Natural killer cell (primary cell): ENCODE results near the gene DHTKD1. TPM values are rescaled to one million over a fixed set of nuclear protein-coding genes. Genes with fewer than 3 reads are reported as not detected.
"Not testable (repeated sequence)": the region's sequence is repeated elsewhere in the genome, so short reads cannot be mapped to it uniquely, and the experiment has no call there.

Experiments
- ATAC-seq, 3 donors: fragments of 150-1000 bp in 2 of 3; fragments of 200-7000 bp in 1 of 3; cut with Tn5 transposase; 1 replicate in 1 of 3; 2 replicates in 2 of 3; pipeline ENCODE4 v1.10.0; 2021; ENCODE audit warnings: mild to moderate bottlenecking in 2 of 3, moderate library complexity in 2 of 3
- DNase-seq, 2 donors: peaks; one replicate each; pipeline versions ENCODE4 v3.0.0 to v3.0.0-alpha.2; 2013 to 2021; ENCODE audit warnings: mixed read lengths in 1 of 2
- H3K27ac ChIP-seq: one replicate; pipeline ENCODE4 v1.5.1; 2013; ENCODE audit warnings: mild to moderate bottlenecking, low read length
- H3K27me3 ChIP-seq: one replicate; pipeline ENCODE4 v1.6.1; 2013; ENCODE audit warnings: low read length; ENCODE audit not compliant: control insufficient read depth, insufficient read depth
- H3K36me3 ChIP-seq: one replicate; pipeline ENCODE4 v1.6.1; 2013; ENCODE audit warnings: low read length; ENCODE audit not compliant: control insufficient read depth, insufficient read depth
- H3K4me1 ChIP-seq: one replicate; pipeline ENCODE4 v1.6.1; 2013; ENCODE audit warnings: low read length; ENCODE audit not compliant: control insufficient read depth, insufficient read depth
- H3K4me3 ChIP-seq: one replicate; pipeline ENCODE4 v1.5.1; 2013; ENCODE audit warnings: low read length
- H3K9me3 ChIP-seq: one replicate; pipeline ENCODE4 v1.6.1; 2013; ENCODE audit warnings: low read length; ENCODE audit not compliant: control insufficient read depth, insufficient read depth
- H3K27ac Mint-ChIP-seq, 2 donors: one replicate each; pipeline ENCODE4 v1.8.0; 2022; ENCODE audit warnings: mild to moderate bottlenecking in 2 of 2, mixed read lengths in 2 of 2, moderate library complexity in 1 of 2
- H3K27me3 Mint-ChIP-seq, 2 donors: one replicate each; pipeline ENCODE4 v1.8.0; 2022; ENCODE audit warnings: low read depth in 2 of 2, mixed read lengths in 2 of 2
- H3K36me3 Mint-ChIP-seq: one replicate; pipeline ENCODE4 v1.8.0; 2022; ENCODE audit warnings: mixed read lengths
- H3K4me1 Mint-ChIP-seq, 2 donors: one replicate each; pipeline ENCODE4 v1.8.0; 2022; ENCODE audit warnings: mixed read lengths in 2 of 2
- H3K4me3 Mint-ChIP-seq: one replicate; pipeline ENCODE4 v1.8.0; 2022; ENCODE audit warnings: mild to moderate bottlenecking, moderate library complexity, mixed read lengths
- H3K9me3 Mint-ChIP-seq, 2 donors: one replicate each; pipeline ENCODE4 v1.8.0; 2022; ENCODE audit warnings: mixed read lengths in 2 of 2
- CTCF ChIP-seq: fragments of 200-600 bp; IDR thresholded peaks from one replicate; pipeline ENCODE4 v1.8.0; 2022; ENCODE audit warnings: antibody characterized with exemption
- WGBS: methylation state at CpG from one replicate; pipeline ENCODE4 v1.1.7; 2013; ENCODE audit warnings: missing lambda C conversion rate; ENCODE audit not compliant: insufficient coverage; 5-methylcytosine and 5-hydroxymethylcytosine counted together
- intact Hi-C: fragments of 100-400 bp; cut with micrococcal nuclease; formaldehyde crosslinking; loops from one replicate; pipeline ENCODE4 v1.14.2; 2022
- total RNA-seq, 4 donors: library from RNA; stranded (reverse); fragments of 120-200 nt in 1 of 4; gene quantifications; one replicate each; pipeline versions ENCODE4 v1.2.3 to v1.2.4, GENCODE V29; 2013 to 2022

DHTKD1 gene
- total RNA-seq, 3 donors from 2014 or later (not counting 1 experiment from before 2014, with no cell fraction given), result 14.4 to 17.3 (median 14.8) TPM

- DNase-seq, result no peak
- Histone ChIP-seq H3K36me3 (peaks cover 19% of the 10 kb centered on the region), H3K27ac (no peak overlapping the region), H3K9me3 (no peaks in the 10 kb centered on the region), H3K4me1 (no peaks in the 10 kb centered on the region), H3K4me3 (no peak overlapping the region), H3K27me3 (no peaks in the 10 kb centered on the region)
- no peaks in the 10 kb centered on the region for H3K36me3 Mint-ChIP-seq
- 85% methylated on average over 6 of the region's 6 CpGs for WGBS
- H3K4me3 Mint-ChIP-seq, result no peak overlapping the region
- peaks cover 0 to 4% of the 10 kb centered on the region in 2 donors for H3K4me1 Mint-ChIP-seq
- H3K9me3 Mint-ChIP-seq, result no peaks in the 10 kb centered on the region
- no peak for TF ChIP-seq CTCF
- intact Hi-C loops, result no loop called here
- H3K27me3 Mint-ChIP-seq, result no peaks in the 10 kb centered on the region
- ATAC-seq, result no peak
- no peak overlapping the region for H3K27ac Mint-ChIP-seq
Observed at GRCh38 chr10:12081879-12082557, 13.3 kb downstream of the DHTKD1 start.

GRCh38 chr10:12088919-12089318, 20.2 kb downstream of the DHTKD1 start:
- H3K36me3 Mint-ChIP-seq, result no peaks in the 10 kb centered on the region
- no peak overlapping the region for H3K4me3 Mint-ChIP-seq
- no peaks in the 10 kb centered on the region for H3K9me3 Mint-ChIP-seq
- H3K27me3 Mint-ChIP-seq, result no peaks in the 10 kb centered on the region
- no peaks in the 10 kb centered on the region for H3K4me1 Mint-ChIP-seq
- 95% methylated on average over 14 of the region's 14 CpGs for WGBS
- H3K27ac ChIP-seq, result no peak overlapping the region
- no peak for DNase-seq
- H3K27ac Mint-ChIP-seq, result no peak overlapping the region
- H3K27me3 ChIP-seq, result no peaks in the 10 kb centered on the region
- no peaks in the 10 kb centered on the region for H3K9me3 ChIP-seq
- ATAC-seq, result no peak
- intact Hi-C loops, result no loop called here
- H3K4me1 ChIP-seq, result no peaks in the 10 kb centered on the region
- TF ChIP-seq CTCF, result no peak
- peaks cover 46% of the 10 kb centered on the region for H3K36me3 ChIP-seq
- H3K4me3 ChIP-seq, result no peak overlapping the region

GRCh38 chr10:12091421-12091820, 22.7 kb downstream of the DHTKD1 start:
- Histone ChIP-seq H3K27ac (no peak overlapping the region), H3K36me3 (peaks cover 44% of the 10 kb centered on the region), H3K4me1 (no peaks in the 10 kb centered on the region), H3K9me3 (no peaks in the 10 kb centered on the region), H3K27me3 (no peaks in the 10 kb centered on the region), H3K4me3 (no peak overlapping the region)
- 92% methylated on average over 2 of the region's 4 CpGs for WGBS
- ATAC-seq, result no peak
- Mint-ChIP-seq H3K27ac (no peak overlapping the region), H3K4me3 (no peak overlapping the region), H3K9me3 (no peaks in the 10 kb centered on the region), H3K27me3 (no peaks in the 10 kb centered on the region), H3K36me3 (no peaks in the 10 kb centered on the region), H3K4me1 (no peaks in the 10 kb centered on the region)
- intact Hi-C loops, result no loop called here
- DNase-seq, result no peak
- no peak for TF ChIP-seq CTCF

GRCh38 chr10:12097361-12097760, 28.6 kb downstream of the DHTKD1 start:
- H3K4me3 Mint-ChIP-seq, H3K36me3 Mint-ChIP-seq, H3K4me3 ChIP-seq, H3K27ac ChIP-seq, H3K9me3 Mint-ChIP-seq, H3K9me3 ChIP-seq, ATAC-seq, H3K27me3 ChIP-seq, H3K27me3 Mint-ChIP-seq, DNase-seq, H3K27ac Mint-ChIP-seq, H3K4me1 Mint-ChIP-seq, intact Hi-C loops, H3K4me1 ChIP-seq: not testable (repeated sequence)
- peaks cover 35% of the 10 kb centered on the region for H3K36me3 ChIP-seq
- 95% methylated on average over 9 of the region's 9 CpGs for WGBS
